HepG2 (cell line): ENCODE measurements around the gene MAPK7. TPM values are rescaled to one million over a fixed set of nuclear protein-coding genes. Genes with fewer than 3 reads are reported as not detected.

Source experiments
- ARHGAP35 ChIP-seq: sonication (generic); formaldehyde crosslinking; IDR thresholded peaks from 2 replicates; pipeline ENCODE4 v1.9.0; 2022; ENCODE audit warnings: mild to moderate bottlenecking, inconsistent platforms, moderate library complexity, missing genetic modification reagents, borderline replicate concordance
- ASH2L ChIP-seq: fragments of 300-600, 200-600 bp; sonication (generic); IDR thresholded peaks from 2 replicates; pipeline ENCODE4 v1.7.0; 2017; ENCODE audit warnings: low read depth, mild to moderate bottlenecking, moderate library complexity, mixed read lengths, low read length; ENCODE audit not compliant: insufficient read length
- DZIP1 ChIP-seq: sonication (generic); formaldehyde crosslinking; IDR thresholded peaks from 2 replicates; pipeline ENCODE4 v1.5.0; 2020; ENCODE audit warnings: mild to moderate bottlenecking, missing genetic modification reagents
- NFKB2 ChIP-seq: sonication (generic); formaldehyde crosslinking; IDR thresholded peaks from 2 replicates; pipeline ENCODE4 v1.4.0; 2020; ENCODE audit warnings: missing genetic modification reagents, borderline replicate concordance
- SP4 ChIP-seq: sonication (generic); formaldehyde crosslinking; IDR thresholded peaks from 2 replicates; pipeline ENCODE4 v1.8.1; 2023; ENCODE audit warnings: mild to moderate bottlenecking, missing genetic modification reagents
- STAG1 ChIP-seq: sonication (generic); formaldehyde crosslinking; IDR thresholded peaks from 2 replicates; pipeline ENCODE4 v1.4.0; 2020; ENCODE audit warnings: missing genetic modification reagents
- STAT6 ChIP-seq: sonication (generic); formaldehyde crosslinking; IDR thresholded peaks from 2 replicates; pipeline ENCODE4 v1.4.0; 2020; ENCODE audit warnings: missing genetic modification reagents, mild to moderate bottlenecking, borderline replicate concordance
- U2AF2 ChIP-seq: fragments of 200-400 bp; formaldehyde crosslinking; IDR thresholded peaks from 2 replicates; pipeline ENCODE4 v1.6.1; 2017; ENCODE audit warnings: low read depth, mild to moderate bottlenecking, low read length
- ZBTB10 ChIP-seq: sonication (generic); formaldehyde crosslinking; IDR thresholded peaks from 2 replicates; pipeline ENCODE4 v1.4.0; 2020; ENCODE audit warnings: missing genetic modification reagents, borderline replicate concordance
- ZMYM2 ChIP-seq: sonication (generic); formaldehyde crosslinking; IDR thresholded peaks from 2 replicates; pipeline ENCODE4 v1.8.0; 2022; ENCODE audit warnings: mild to moderate bottlenecking, missing genetic modification reagents
- ZNF225 ChIP-seq: sonication (generic); formaldehyde crosslinking; IDR thresholded peaks from 2 replicates; pipeline ENCODE4 v1.4.0; 2020; ENCODE audit warnings: mild to moderate bottlenecking, missing genetic modification reagents
- ZNF256 ChIP-seq: sonication (generic); formaldehyde crosslinking; conservative IDR thresholded peaks from 2 replicates; pipeline ENCODE4 v1.4.0; 2020; ENCODE audit warnings: missing genetic modification reagents
- ZNF530 ChIP-seq: sonication (generic); formaldehyde crosslinking; IDR thresholded peaks from 2 replicates; pipeline ENCODE4 v1.5.0; 2020; ENCODE audit warnings: low read depth, mild to moderate bottlenecking, missing genetic modification reagents
- ZNF558 ChIP-seq: sonication (generic); formaldehyde crosslinking; IDR thresholded peaks from 2 replicates; pipeline ENCODE4 v1.9.0; 2022; ENCODE audit warnings: mild to moderate bottlenecking, missing genetic modification reagents, borderline replicate concordance
- ZNF639 ChIP-seq: conservative IDR thresholded peaks from 2 replicates; pipeline ENCODE4 v1.6.1; 2018; ENCODE audit warnings: missing genetic modification reagents
- ZNF773 ChIP-seq: sonication (generic); formaldehyde crosslinking; IDR thresholded peaks from 2 replicates; pipeline ENCODE4 v1.4.0; 2020; ENCODE audit warnings: missing genetic modification reagents, borderline replicate concordance
- ZNF776 ChIP-seq: sonication (generic); formaldehyde crosslinking; IDR thresholded peaks from 2 replicates; pipeline ENCODE4 v1.4.0; 2020; ENCODE audit warnings: mild to moderate bottlenecking, missing genetic modification reagents
- polyA plus RNA-seq, 8 experiments: library from polyadenylated mRNA; depleted of rRNA in 3 of 8; stranded (reverse) in 7 of 8; unstranded in 1 of 8; fragments of >200 nt; fragmentation: Illumina TruSeq in 4 of 8; extraction: Trizol in 4 of 8; gene quantifications; 2 replicates each; pipeline versions ENCODE4 v1.2.1 to v1.2.3, GENCODE V29; 2011 to 2016; ENCODE audit warnings: low read depth in 4 of 8, missing spikeins in 1 of 8, mixed read lengths in 1 of 8; ENCODE audit not compliant: insufficient read depth in 1 of 8
- total RNA-seq, 5 experiments: library from RNA; depleted of rRNA; stranded (reverse); fragments of >200 nt; fragmentation: Illumina TruSeq; extraction: Trizol; gene quantifications; 2 replicates each; pipeline ENCODE4 v1.2.3, GENCODE V29; 2016; ENCODE audit warnings: low read depth in 1 of 5

MAPK7 gene
- total and polyA plus RNA-seq, 2 of the 13 experiments (the other 11 are each of a cell fraction or from before 2014, with no cell fraction given), result 2.9 to 5.9 TPM

- TF ChIP-seq STAT6 (CRISPR knock-in tag) (no peak), DZIP1 (CRISPR knock-in tag) (no peak), ZNF225 (CRISPR knock-in tag) (no peak), U2AF2 (no peak), ZNF558 (CRISPR knock-in tag) (no peak), ZNF776 (CRISPR knock-in tag) (no peak), ZNF256 (CRISPR knock-in tag) (no peak), ARHGAP35 (CRISPR knock-in tag) (no peak; the same call in 1 of the 2 replicates), ASH2L (peak; percentile 89), ZNF639 (CRISPR knock-in tag) (no peak), ZBTB10 (CRISPR knock-in tag) (0 out of 2 replicates have a peak, but pooled peaks have one; percentile 44), ZNF530 (no peak), ZMYM2 (CRISPR knock-in tag) (no peak), ZNF773 (no peak), NFKB2 (peak; percentile 90; the same call in 1 of the 2 replicates), STAG1 (CRISPR knock-in tag) (peak; percentile 60), SP4 (CRISPR knock-in tag) (peak; percentile 45)
Observed at GRCh38 chr17:19338031-19338990, 40.0 kb upstream of the MAPK7 start (continued).
